ENCODE data around the gene ANXA11.
"Not testable (repeated sequence)": the region's sequence is repeated elsewhere in the genome, so short reads cannot be mapped to it uniquely, and the experiment has no call there.

The ANXA11 gene

DNA sequence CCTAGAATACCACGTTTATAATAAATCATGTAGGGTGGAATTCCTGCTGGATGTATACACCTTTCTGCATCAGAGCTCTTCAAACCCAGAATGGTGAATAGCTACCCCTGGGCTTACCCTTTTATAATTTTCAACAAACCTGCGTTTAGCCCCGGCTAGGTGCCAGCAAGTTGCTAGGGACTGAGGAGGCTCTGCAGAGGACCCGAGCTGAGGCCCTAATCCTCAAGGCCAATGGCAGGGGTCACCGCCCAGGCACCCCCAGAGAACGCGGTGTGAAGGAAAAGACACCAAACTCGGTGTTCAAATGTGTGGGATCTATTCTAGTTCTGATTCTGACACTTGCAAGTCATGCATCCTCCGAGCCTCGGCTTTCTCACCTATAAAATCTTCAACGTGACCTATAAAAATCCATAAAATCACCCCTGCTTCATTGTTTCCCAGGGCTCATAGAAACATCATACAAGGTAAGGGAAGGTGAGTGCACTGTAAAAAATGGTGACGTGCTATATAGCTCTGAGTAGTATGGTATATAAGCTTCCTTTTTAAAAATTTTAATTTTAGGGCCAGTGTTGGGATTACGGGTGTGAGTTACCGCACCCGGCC is 2.5 kb upstream of the ANXA11 start:
- H3K9me3 ChIP-seq (replicated peaks in 1 of 11), result peaks cover 0 to under 1% (median 0%) of the 10 kb centered on the region in 11 experiments; a peak in 1 of 22 replicates
- no peak overlapping the region for H3K4me3 ChIP-seq
- no peaks in the 10 kb centered on the region for H3K36me3 ChIP-seq
- H3K27me3 ChIP-seq, result no peaks in the 10 kb centered on the region
- H3K27ac ChIP-seq, result no peak overlapping the region
- no peak overlapping the region for H3K9ac ChIP-seq
- H4K20me1 ChIP-seq, result peaks cover 15 to 21% (median 18%) of the 10 kb centered on the region in 11 experiments; a peak in 21 of 22 replicates
- H3K4me1 ChIP-seq, result peaks cover 25 to 34% (median 27%) of the 10 kb centered on the region in 10 experiments
- no peak for TF ChIP-seq Cebpa-rat (IDR thresholded peaks at IDR 0.05)
- H3K4me2 ChIP-seq, result no peak overlapping the region

DNA sequence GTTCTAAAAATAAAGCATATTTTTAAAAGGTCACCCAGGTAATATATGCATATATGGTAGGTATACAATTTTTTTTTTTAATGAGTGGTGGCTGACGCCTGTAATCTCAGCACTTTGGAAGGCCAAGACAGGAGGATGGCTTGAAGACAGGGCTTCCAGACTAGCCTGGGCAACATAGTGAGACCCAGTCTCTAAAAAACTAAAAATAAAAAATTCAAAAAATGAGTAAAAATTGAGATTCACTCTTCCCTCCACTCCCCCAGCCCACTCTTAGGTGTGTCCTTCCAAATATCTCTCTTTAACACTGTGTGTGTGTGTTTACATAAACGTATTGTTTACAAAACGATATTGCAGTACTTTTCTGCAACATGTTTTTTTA is 929 bp upstream of the ANXA11 start:
- TF ChIP-seq Cebpa-rat (IDR thresholded peaks at IDR 0.05), result no peak
- Histone ChIP-seq H3K9me3 (replicated peaks in 1 of 11) (no peaks in the 10 kb centered on the region), H3K4me2 (peak overlapping the region; percentile 80 to 98 (median 97); a peak in 20 of 22 replicates), H3K27me3 (no peaks in the 10 kb centered on the region), H3K36me3 (peaks cover 0 to 5% (median 1%) of the 10 kb centered on the region in 11 experiments; a peak in 2 of 22 replicates), H3K9ac (peak overlapping the region in 8 of 11 experiments; percentile 90 to 98 (median 96); a peak in 13 of 22 replicates), H4K20me1 (peaks cover 31 to 37% (median 34%) of the 10 kb centered on the region in 11 experiments), H3K4me3 (peak overlapping the region in 7 of 10 experiments; percentile 85 to 98 (median 93); a peak in 9 of 20 replicates), H3K27ac (peak overlapping the region in 10 of 11 experiments; percentile 91 to 97 (median 94); a peak in 15 of 22 replicates), H3K4me1 (peaks cover 39 to 43% (median 42%) of the 10 kb centered on the region in 10 experiments)

DNA sequence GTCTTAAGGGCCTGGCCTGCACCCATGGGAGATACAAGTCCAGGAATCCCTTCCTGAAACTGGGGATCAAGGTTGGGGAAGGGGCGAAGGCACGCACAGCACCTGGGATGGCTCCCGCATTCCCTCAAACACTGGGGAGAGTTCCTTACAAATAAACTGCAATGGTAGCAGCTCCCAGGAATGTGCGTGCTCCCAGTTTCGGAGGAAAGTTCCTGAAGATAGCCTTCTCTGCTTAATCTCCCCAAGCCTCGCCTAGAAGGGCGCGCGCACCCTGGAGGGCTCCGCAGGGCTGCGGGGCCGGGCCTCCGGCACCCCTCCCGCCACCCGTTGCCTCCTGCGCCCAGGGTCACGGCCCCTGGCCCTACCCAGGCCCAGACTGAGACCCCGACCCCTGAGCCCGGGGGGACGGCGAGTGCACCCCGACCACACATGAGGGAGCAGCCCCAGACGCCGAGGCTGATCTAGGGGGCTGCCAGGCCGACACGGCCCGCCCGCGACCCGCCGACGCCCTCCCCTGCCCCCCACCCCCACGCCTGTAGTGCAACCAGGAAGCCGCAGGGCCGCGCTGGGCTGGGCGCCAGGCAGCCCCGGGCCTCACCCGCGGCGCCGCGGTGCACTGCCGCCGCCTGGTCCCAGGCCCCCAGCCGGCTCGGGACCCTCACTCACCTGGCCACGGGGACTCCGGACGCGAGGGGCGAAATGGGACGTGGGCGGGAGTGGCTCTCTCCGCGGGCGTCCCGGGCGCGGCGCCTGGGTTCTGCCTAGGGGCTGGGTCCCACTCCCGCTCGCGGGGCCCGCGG is 460 bp downstream of the ANXA11 start:
- Histone ChIP-seq H3K4me2 (peak overlapping the region; percentile 80 to 98 (median 97)), H3K36me3 (peaks cover 0 to 15% (median 9%) of the 10 kb centered on the region in 11 experiments; a peak in 11 of 22 replicates), H3K9ac (peak overlapping the region; percentile 90 to 98 (median 95)), H3K4me1 (peaks cover 52 to 57% (median 56%) of the 10 kb centered on the region in 10 experiments), H3K9me3 (replicated peaks in 1 of 11) (no peaks in the 10 kb centered on the region), H3K27ac (peak overlapping the region; percentile 91 to 97 (median 95)), H3K27me3 (no peaks in the 10 kb centered on the region), H3K4me3 (peak overlapping the region; percentile 85 to 98 (median 92)), H4K20me1 (peaks cover 45 to 50% (median 48%) of the 10 kb centered on the region in 11 experiments)
- TF ChIP-seq Cebpa-rat (IDR thresholded peaks at IDR 0.05), result no peak

DNA sequence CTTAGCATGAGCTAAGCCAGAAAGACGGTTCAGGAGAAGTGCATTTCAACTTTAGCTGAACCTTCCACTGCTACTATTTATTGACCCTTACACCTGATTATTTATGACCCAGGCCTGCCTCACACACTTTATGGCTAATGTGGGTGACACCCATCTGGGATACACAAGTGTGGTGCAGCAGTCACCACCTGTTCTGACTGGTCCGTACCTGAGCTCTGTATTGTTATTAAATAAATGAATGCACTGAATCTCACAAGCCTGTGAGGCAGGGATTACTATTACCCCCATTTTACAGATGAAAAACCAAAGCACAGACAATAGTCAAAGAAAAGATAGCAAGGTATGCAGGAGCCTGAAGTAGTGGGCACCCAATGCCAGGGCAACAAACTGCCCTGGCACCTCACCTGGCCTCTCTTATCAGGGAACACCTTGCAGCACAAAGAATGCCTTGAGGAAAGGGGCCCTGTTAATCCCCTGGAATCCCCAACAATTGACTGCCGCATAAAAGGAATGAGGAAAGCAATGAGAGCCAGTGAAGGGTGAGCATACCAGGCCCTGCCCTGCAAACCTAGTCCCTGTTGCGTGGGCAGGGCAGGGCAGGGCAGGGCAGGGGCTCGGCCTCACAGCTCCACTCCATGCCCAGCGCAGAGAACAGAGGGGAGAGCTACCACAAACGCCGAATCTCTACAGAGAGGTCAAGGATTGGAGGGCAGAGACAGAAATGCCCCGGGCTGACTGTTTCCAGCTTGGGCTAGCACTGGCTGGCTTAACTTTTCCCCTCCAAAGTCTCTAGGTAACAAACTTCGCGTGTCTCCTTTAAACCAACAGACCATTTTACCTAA is 1.3 kb downstream of the ANXA11 start:
- TF ChIP-seq Cebpa-rat (IDR thresholded peaks at IDR 0.05), result no peak
- Histone ChIP-seq H3K27ac (peak overlapping the region; percentile 91 to 97 (median 95)), H3K9ac (peak overlapping the region; percentile 90 to 98 (median 95)), H3K27me3 (no peaks in the 10 kb centered on the region), H4K20me1 (peaks cover 53 to 59% (median 56%) of the 10 kb centered on the region in 11 experiments), H3K9me3 (replicated peaks in 1 of 11) (no peaks in the 10 kb centered on the region), H3K4me1 (peaks cover 60 to 65% (median 64%) of the 10 kb centered on the region in 10 experiments), H3K4me2 (peak overlapping the region; percentile 80 to 98 (median 97)), H3K36me3 (peaks cover 0 to 15% (median 9%) of the 10 kb centered on the region in 11 experiments; a peak in 11 of 22 replicates), H3K4me3 (peak overlapping the region; percentile 85 to 98 (median 92))

DNA sequence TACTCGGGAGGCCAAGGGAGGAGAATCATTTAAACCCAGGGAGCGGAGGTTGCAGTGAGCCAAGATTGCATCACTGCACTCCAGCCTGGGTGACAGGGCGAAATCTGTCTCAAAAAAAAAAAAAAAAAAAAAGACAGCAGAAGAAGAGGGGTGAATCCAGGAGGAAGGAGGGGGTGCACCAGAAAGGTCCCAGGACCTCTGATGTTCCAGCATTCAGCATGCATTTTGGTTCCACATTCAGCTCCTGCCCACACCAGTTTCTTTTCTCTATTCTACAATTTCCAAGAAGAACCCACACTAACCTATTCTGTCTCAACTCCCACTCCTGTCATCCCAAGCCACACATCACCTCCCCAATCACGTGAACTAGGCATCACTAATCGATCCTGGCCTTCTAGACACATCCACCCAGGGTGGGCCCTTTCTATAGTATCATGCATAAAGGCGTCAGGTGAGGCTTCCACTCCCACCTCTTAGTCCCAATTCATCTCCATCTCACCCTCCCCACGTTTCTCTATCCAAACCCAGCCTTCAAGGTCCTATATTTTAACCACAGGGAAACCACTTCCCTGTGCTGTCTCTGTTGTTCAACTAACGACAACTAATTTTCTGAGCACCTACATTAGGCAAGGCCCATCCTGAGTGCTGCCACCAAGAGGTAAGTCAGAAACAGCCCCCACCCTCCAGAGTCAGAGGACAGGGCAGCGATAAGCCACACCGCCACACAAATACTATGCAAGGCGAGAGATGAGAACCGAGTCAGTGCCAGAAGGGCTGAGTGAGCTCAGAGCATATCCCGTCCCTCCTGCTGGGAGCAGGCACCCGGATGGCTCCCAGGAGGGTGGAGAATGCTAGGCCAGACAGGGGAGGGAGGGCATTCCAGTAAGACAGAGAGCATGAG is 2.2 kb downstream of the ANXA11 start:
- Histone ChIP-seq H4K20me1 (peaks cover 62 to 67% (median 64%) of the 10 kb centered on the region in 11 experiments), H3K36me3 (peaks cover 0 to 15% (median 9%) of the 10 kb centered on the region in 11 experiments; a peak in 11 of 22 replicates), H3K27me3 (no peaks in the 10 kb centered on the region), H3K4me3 (peak overlapping the region; percentile 85 to 98 (median 92); a peak in 17 of 20 replicates), H3K4me2 (peak overlapping the region; percentile 80 to 98 (median 97)), H3K4me1 (peaks cover 67 to 74% (median 71%) of the 10 kb centered on the region in 10 experiments), H3K9ac (peak overlapping the region; percentile 90 to 98 (median 95); a peak in 21 of 22 replicates), H3K9me3 (replicated peaks in 1 of 11) (no peaks in the 10 kb centered on the region), H3K27ac (peak overlapping the region in 7 of 11 experiments; percentile 6 to 96 (median 91); a peak in 11 of 22 replicates)
- TF ChIP-seq Cebpa-rat (IDR thresholded peaks at IDR 0.05), result 0 out of 22 replicates have a peak, but pooled peaks of 1 of the 11 experiments have one; percentile 36

DNA sequence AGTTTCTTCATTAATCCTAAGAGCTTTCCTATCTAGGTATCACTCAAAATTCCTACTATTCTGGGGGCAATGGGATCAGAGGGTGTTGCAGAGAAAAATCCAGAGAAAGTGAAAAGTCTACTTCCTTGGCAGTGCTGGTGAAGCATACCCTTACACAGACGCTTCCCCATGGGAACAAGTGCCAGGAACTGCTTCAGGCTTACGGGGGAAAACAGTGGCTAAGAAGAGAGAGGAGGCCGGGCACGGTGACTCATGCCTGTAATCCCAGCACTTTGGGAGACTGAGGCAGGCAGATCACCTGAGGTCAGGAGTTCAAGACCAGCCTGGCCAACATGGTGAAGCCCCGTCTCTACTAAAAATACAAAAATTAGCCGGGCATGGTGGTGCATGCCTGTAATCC is 2.8 kb downstream of the ANXA11 start:
- Histone ChIP-seq H3K36me3 (peaks cover 0 to 15% (median 9%) of the 10 kb centered on the region in 11 experiments; a peak in 11 of 22 replicates), H4K20me1 (peaks cover 69 to 74% (median 71%) of the 10 kb centered on the region in 11 experiments), H3K4me3 (peak overlapping the region in 2 of 10 experiments; percentile 93 to 98; a peak in 4 of 20 replicates), H3K27ac (peak overlapping the region in 2 of 11 experiments; percentile 18 to 24; a peak in 2 of 22 replicates), H3K9ac (peak overlapping the region in 2 of 11 experiments; percentile 38 to 97; a peak in 2 of 22 replicates), H3K4me2 (peak overlapping the region; percentile 80 to 98 (median 97)), H3K4me1 (peaks cover 74 to 81% (median 78%) of the 10 kb centered on the region in 10 experiments)
- not testable (repeated sequence) for H3K27me3 ChIP-seq; H3K9me3 ChIP-seq (replicated peaks in 1 of 11)

DNA sequence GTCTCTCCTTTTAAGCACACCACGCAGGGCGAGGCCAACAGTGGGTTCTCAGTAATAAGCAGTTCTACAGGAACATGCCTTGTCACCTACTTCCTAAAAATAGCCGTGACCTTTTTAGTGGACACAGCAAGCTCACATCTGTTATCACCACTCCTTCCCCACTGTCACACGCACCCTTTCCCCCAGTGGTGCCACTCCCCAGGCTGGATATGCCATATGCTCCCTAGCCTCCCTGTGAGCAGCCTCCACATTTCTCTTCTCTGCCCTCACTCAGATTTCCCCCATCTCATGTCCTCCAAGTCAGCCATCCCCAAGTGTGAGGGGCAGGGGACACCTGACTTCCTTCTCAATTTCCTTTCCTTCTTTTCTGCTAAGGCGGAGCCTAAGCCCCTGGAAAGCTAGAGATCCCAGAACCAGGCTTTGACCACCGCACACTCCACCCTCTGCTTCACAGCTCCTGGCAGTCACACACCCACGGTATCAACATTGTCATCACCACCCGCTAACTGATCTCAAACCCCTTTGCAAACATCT is 3.7 kb downstream of the ANXA11 start:
- TF ChIP-seq Cebpa-rat (IDR thresholded peaks at IDR 0.05), result no peak
- H4K20me1 ChIP-seq, result peaks cover 77 to 82% (median 80%) of the 10 kb centered on the region in 11 experiments

More for the DNA sequence above, 3.7 kb downstream of the ANXA11 start:
- H3K4me1 ChIP-seq, result peaks cover 82 to 89% (median 86%) of the 10 kb centered on the region in 10 experiments
- H3K27ac ChIP-seq, result peak overlapping the region in 2 of 11 experiments; percentile 18 to 24; a peak in 3 of 22 replicates
- peaks cover 0 to 17% (median 10%) of the 10 kb centered on the region in 11 experiments; a peak in 12 of 22 replicates for H3K36me3 ChIP-seq
- H3K9ac ChIP-seq, result peak overlapping the region in 1 of 11 experiments; percentile 38; a peak in 1 of 22 replicates
- no peaks in the 10 kb centered on the region for H3K9me3 ChIP-seq (replicated peaks in 1 of 11)
- H3K27me3 ChIP-seq, result no peaks in the 10 kb centered on the region
- H3K4me3 ChIP-seq, result 0 out of 20 replicates have a peak overlapping the region, but pooled peaks of 1 of the 10 experiments have one; percentile 98
- peak overlapping the region; percentile 80 to 98 (median 97); a peak in 18 of 22 replicates for H3K4me2 ChIP-seq
